Measurements from ENCODE around the gene TMC4.

DNA sequence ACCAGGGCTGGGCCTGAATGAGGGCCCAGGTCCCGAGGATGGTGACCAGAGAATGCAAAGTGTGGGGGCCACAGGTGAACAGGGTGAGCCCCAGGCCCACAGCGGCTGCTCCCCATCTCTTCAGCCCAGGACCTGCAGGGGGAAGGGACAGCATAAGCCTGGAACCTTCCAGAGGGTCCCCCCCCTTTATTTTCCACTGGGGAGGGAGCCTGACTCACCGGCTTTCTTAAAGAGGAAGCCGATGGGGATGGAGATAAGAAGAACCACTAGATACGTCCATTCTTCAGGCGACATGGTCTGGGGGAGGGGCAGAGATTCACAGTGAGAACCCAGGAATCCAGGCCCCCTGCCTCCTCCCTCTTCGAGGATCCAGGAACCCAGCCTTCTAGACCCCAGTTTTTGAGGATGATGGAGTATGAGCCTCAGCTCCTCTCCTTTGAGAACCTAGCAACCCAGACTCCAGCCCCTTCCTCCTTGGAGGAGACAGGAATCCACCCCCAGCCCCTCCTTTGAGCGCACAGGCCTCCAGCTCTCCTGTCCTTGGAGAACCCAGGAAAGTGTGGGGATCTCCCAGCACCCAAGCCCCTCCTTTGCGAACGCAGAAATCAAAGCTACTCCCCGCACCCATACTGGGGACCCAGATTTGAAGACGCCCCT is 15.4 kb upstream of the TMC4 start:
- TF ChIP-seq, protein P1, sequence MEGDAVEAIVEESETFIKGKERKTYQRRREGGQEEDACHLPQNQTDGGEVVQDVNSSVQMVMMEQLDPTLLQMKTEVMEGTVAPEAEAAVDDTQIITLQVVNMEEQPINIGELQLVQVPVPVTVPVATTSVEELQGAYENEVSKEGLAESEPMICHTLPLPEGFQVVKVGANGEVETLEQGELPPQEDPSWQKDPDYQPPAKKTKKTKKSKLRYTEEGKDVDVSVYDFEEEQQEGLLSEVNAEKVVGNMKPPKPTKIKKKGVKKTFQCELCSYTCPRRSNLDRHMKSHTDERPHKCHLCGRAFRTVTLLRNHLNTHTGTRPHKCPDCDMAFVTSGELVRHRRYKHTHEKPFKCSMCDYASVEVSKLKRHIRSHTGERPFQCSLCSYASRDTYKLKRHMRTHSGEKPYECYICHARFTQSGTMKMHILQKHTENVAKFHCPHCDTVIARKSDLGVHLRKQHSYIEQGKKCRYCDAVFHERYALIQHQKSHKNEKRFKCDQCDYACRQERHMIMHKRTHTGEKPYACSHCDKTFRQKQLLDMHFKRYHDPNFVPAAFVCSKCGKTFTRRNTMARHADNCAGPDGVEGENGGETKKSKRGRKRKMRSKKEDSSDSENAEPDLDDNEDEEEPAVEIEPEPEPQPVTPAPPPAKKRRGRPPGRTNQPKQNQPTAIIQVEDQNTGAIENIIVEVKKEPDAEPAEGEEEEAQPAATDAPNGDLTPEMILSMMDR (IDR thresholded peaks at IDR 0.05; ENCODE audit: poor library complexity): no peak
- no peak for TF ChIP-seq EZH2phosphoT487 (IDR thresholded peaks at IDR 0.05; ENCODE audit: low read depth, severe bottlenecking, unreplicated experiment)

Measured in hepatocyte (in vitro differentiated cells).